Measurements from ENCODE around the gene ST14. TPM values are rescaled to one million over a fixed set of nuclear protein-coding genes. Genes with fewer than 3 reads are reported as not detected.

The ST14 gene
- polyA plus RNA-seq, 3 donors: 23.2 to 32.4 (median 31.1) TPM

DNA sequence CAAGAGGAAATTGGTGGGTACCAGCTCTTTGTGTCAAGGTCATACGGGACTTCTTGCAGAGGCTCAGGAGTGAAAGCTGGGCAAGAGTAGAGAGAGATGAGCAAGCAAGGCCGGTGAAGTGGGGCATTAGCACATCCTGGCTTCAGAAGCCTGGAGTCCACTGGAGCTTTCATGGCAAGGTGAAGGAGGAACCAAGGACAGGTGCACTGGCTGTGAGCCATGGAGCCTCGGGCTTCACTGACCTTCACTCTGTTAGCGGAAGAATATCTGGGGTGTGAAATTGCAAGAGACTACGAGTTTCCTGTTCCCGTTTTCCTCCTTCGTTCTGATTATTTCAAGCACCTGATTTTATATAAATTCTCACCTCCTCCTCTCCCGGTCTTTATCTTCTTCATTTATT is 25.9 kb upstream of the ST14 start:
- DNase-seq (ENCODE audit: low read depth in 3 of 3, low spot score in 2 of 3): no peak

DNA sequence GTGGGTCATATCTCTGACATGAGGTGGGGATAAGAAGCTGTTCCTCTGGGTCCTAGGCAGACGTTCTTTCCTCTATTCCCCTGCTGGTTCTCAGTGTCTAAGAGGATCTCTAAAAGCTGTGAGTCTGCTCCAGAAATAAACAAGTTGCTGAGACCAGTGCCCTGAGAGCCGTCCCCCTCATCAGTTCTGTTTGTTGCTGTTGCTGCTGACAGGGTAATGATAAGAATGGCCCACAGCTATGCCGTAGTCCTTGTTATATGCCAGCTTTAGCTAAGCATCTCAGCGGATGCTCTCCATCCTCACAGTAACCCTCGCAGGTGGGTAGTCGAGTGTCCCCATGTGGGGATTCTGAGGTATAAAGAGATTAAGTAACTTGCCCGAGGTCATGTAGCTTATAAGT is 23.5 kb upstream of the ST14 start:
- DNase-seq (ENCODE audit: low read depth in 3 of 3, low spot score in 2 of 3): no peak

DNA sequence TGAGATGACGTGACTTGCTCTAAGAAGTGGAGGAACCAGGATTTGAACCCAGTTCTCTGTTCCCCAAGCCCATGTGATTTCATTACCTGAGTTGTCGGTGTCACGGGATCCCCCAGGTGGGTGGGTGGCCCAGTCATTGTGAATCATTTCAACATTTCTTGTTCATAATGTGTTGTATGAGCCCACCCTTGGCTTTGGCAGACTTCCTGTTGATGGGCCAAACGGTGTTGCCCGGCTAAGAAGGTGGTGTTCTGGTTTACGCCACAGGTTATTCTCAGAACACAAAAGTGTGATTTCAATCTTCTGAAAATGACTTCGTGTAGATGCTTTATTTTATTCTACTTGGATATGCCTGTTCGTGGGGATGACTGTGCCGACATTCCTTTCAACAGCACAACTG is 21.6 kb upstream of the ST14 start:
- DNase-seq (ENCODE audit: low read depth in 3 of 3, low spot score in 2 of 3): no peak

DNA sequence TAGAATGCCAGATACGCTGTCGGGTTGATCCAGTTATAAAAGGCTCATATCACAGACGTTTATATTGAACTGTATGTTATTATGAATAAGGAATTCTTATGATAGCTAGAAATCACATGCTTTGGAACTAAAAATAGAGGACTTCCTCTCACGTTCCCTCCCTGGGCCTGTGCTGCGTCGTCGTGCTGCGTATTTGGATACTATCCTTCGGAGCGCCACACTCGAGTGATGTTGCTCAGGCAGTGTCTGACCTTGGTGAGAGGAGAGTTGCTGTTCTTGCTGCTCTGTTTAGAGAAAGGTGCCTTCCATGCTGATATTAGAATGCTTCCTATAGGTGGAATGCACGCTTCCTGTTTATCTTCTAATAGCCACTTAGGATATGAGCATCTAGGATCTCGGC is 20.2 kb upstream of the ST14 start:
- no peak for DNase-seq (ENCODE audit: low read depth in 3 of 3, low spot score in 2 of 3)

DNA sequence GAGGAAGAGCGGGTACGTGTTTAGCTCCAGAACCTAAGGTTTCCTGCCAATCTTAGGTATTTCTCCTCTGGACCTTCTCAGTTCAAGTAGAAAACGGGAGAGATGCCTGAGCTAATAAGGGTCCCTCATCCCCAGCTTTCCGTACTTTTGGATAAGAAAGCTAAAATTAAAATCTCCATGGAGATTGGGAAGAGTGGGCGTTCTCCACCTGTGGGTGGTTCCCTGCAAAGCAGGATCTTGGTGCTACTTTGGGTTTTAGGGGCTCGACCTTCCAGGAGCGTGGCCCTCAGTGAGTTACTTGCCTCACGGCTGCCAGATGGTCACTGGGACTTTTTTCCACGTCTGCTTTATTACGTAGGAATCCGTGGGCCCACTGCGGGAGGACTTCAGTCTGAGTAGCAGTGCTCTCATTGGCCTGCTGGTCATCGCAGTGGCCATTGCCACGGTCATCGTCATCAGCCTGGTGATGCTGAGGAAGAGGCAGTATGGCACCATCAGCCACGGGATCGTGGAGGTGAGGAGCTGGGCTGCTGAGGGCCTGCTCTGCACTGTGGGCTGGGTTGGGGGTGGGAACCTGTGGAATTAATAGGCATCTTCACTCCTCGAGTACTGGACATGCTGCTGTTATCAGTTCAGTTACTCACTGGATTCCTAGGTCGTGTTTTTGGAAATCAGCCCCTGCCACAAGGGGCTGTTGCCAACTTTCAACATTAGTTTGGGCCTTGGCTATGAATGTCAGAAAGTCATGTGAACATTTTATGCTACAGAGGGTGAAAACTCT is 17.8 kb upstream of the ST14 start:
- no peak for DNase-seq (ENCODE audit: low read depth in 3 of 3, low spot score in 2 of 3)

DNA sequence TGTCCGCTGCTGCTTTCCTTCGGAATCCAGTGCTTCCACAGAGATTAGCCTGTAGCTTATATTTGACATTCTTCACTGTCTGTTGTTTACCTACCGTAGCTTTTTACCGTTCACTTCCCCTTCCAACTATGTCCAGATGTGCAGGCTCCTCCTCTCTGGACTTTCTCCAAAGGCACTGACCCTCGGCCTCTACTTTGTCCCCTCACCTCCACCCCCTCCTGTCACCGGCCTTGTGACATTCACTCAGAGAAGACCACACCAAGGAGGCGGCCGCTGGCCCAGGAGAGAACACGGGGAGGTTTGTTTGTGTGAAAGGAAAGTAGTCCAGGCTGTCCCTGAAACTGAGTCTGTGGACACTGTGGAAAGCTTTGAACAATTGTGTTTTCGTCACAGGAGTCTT is 15.4 kb upstream of the ST14 start:
- DNase-seq (ENCODE audit: low read depth in 3 of 3, low spot score in 2 of 3): no peak

DNA sequence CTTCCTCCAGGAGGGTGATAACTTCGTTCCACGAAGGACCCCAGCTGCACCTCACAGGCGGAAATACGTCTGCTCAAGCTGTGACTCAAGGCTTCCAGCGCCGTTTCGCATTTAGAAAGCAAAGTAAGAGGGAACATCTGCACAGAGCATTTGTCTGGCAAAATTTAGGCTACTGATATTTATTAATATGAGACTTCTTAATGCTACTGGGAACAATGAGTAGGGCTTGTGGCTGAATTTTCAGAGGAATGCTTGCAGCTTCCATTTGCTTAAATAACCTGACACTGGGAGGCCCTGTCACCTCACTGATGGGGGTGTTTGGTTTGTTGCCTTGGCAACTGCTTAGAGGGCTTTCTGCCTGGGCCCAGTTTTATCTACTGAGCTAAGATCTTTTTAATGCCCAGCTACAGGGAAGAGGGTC is 14.7 kb upstream of the ST14 start:
- no peak for DNase-seq (ENCODE audit: low read depth in 3 of 3, low spot score in 2 of 3)

DNA sequence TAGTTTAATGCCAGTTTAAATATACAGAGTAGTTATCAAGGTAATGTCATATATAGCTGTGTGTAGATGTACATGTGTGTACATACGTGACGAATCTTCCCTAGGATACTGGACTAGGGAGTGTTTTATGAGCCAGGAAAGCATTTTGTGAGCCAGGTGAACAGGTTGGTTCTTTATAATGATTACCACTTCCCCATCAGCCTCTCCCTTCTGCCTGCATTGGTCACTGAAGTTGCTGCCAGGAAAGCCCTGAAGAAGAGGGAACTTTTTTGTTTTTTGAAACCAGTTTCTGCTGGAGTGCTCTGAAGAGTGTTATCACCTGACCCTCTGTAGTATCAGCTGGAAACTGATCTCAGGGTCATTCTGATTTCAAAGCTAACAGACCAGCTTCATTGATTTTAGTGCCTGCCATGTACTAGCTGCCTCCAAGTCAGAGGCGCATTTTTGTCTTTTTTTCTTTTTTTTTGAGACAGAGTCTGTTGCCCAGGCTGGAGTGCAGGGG is 14.2 kb upstream of the ST14 start:
- DNase-seq (ENCODE audit: low read depth in 3 of 3, low spot score in 2 of 3): no peak

DNA sequence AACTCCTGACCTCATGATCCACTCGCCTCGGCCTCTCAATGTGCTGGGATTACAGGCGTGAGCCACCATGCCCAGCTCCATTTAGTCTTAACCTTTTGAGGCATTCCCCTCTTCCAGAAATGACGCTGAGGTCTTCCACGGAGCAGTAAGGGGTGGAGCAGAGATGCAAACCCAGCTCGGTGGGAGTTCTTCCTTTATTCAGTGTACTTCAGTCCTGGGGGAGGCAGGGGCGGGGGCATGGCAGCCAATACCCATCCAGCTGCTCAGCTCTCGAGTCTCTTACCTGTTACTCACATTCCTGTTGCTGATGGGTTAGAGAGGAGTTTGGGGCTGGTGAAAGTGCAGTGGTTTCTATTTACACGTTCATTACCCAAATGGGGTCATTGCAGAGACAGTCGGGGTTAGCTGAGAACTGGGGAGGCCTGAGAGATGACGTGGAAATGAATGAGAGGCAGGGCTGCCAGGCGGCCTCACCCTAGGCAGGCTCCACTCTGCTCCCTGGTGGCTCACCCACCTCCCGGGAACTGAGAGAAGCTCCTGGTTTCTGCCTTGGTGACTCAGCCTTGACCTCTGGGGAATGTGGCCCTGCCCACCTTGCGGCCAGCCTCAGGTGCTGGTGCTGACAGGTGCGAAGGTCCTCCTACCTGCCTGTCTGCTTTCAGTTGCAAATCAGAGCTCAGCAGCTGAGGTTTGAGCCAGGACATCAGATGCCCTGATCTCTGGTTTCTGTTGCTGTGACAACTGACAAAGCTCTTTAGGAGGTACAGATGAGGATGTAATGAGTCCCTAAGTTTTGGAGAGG is 13.4 kb upstream of the ST14 start:
- DNase-seq (ENCODE audit: low read depth in 3 of 3, low spot score in 2 of 3): no peak

DNA sequence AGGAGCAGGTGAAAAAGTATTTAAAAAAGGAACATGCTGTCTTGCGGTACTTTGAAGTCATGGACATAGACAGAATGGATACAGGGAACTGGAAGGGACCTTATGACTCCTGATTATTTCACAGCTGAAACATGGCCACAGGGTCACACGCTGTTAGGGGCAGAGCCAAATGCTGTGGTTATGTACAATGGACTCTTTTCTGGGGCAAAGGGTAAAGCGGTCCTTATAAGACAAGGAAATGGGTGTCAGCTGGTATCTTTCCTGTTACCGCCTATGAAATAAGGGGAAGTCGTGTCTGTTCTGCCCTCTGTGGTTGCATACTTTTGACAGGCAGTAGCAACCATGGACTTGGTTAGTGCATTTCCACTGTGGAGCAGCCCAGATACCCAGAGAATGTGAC is 12.8 kb upstream of the ST14 start:
- no peak for DNase-seq (ENCODE audit: low read depth in 3 of 3, low spot score in 2 of 3)

DNA sequence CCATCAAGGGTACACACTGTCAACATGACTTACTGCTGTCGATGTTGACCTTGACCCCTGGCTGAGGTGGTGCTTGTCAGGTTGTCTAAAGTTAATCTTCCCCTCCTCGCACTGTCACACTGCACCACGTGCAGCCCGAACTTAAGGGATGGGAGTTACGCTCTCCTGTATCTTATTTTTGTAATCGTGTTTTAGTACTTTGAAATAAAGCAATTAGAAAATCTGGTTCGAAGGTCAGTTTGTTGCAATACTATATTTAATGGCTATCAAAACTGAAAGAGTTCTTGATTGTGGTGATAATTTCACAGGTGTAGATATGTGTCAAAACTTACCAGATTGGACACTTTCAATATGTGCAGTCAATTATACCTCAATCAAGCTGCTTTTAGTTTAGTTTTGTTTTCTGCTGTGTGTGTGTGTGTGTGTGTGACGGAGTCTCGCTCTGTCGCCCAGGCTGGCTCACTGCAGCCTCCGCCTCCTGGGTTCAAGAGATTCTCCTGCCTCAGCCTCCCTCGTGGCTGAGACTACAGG is 10.7 kb upstream of the ST14 start:
- no peak for DNase-seq (ENCODE audit: low read depth in 3 of 3, low spot score in 2 of 3)

DNA sequence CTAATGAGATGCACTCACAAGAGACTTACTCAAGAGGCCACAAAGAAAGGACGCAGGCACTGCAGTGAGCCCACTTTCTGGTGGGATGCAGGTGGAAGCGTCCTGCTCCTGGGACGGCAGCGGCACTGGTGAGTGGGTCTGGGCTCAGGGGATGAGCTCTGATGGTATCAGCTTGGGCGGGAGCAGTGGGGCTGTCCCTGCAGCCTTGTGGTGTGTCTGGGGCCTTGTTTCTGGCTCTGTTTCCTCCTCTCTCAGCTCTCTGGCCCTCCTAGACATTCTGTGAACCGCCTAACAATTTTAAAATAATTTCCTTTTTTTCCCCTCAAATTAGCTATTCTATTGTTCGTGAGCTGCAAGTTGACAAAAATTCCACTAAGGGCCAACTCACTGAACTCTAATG is 8.8 kb upstream of the ST14 start:
- DNase-seq (ENCODE audit: low read depth in 3 of 3, low spot score in 2 of 3): no peak

DNA sequence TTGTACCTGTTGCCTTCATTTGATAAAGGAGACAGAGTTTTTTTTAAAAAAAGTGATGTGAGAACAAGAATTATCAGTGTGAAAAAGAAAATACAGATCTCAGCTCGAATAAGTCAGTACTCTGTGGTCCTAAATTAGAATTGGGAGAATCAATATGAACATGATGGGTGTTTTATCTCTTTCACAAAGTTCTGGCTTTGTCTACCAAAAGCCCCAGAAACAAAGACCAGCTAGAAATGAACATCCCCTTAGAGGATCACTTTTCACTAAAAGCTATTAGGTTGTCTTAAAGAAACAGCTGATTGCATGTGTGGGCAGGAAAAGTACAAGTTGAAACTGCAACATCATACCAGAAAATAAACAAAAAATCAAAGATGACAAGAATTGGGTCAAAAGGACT is 8.4 kb upstream of the ST14 start:
- DNase-seq (ENCODE audit: low read depth in 3 of 3, low spot score in 2 of 3): no peak

DNA sequence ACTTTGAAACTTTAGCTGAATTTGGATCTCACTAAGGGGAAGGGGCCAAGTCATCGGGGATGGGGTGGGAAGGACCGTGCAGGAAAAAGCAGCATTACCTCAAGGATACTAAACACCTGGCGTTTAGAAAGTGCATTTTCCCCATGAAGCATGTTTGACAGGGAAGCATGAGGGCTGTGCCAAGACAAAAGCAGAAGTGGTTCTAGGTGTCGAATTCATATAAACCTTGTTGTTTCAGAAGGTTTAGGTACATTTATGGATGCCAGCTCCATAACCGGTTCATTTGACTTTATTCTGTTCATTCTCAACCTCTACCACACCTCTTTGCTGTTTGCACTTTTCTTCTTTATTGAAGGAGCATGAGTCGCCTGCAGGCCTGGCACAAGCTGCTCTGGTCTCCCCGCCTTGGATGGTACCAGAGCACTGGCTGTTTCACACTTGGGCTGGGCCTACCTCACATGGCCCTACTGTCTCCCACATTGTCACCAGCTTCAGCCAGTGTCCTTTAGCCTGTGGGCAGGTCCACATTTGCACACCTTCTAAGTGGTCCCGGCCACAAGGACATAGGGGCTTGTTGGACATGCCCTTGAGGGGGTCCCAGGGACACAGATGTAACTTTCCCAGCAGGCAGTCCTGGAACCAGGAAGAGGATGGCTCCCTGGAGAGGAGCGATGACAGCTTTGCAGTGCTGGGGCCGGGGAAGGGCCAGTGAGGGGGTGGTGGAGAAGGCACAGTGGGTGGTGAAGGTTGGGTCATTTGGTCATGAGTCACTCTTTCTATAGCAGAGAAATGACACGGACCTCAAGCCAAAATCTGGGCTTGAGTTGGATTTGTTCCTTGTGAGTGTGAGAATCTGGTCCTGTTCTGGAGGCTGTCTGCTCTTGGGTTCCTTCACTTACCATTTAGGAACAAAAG is 3.2 kb upstream of the ST14 start:
- no peak for DNase-seq (ENCODE audit: low read depth in 3 of 3, low spot score in 2 of 3)

DNA sequence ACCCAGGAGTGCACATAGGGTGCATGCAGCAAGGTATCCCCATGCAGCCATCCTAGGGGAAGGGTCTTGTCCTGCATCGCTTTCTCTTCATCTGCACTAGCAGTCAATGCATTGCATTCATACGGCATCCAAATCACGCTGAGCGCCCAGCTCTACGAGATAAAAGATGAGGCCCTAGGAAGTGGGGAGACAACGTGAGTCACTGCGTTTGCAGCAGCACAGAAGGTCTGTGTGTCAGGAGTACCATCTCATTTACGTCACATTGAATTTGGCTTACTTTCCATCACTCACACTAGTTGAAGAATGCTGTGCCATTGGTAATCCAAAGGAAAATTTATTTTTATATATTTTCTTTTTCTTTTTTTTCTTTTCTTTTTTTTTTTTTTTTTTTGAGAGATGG is 2.5 kb upstream of the ST14 start:
- no peak for DNase-seq (ENCODE audit: low read depth in 3 of 3, low spot score in 2 of 3)

DNA sequence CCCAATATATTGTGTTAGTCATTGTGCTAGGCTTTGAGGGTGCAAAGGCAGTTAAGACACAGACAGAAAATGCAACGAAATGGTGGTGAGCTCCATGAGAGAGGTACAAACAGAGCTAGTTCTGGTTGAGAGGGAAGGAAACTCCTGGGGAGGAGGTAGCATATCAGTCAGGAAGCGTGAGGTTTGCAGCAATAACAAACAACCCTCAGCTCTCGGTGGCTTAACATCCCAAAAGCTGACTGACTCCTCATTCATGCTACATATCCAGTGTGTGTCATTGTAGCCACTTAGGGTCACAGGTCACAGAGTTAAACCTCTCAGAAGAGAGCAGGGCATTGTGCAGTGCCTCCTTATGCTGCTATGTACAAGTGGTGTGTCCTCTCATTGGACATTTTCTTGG is 1.7 kb upstream of the ST14 start:
- DNase-seq (ENCODE audit: low read depth in 3 of 3, low spot score in 2 of 3): no peak

DNA sequence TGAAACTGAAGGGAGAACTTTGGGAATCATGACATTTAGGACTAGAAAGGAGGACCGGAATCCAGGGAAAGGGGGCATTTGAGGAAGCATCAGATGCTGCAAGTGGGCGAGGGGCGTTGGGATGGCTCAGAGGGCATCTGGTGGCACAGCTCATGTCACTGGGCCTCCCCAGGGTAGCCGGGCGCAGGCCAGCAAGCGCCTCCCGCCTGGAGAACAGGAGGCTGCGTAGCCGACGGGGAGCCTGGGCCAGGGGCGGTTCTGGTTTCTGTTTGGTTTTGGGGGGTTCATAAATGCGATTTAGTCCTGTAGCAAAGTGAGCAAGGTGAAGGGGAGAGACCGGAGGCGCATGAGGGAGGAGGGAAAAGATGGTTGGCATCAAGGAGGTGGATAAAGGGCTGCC is 443 bp upstream of the ST14 start:
- DNase-seq (ENCODE audit: low read depth in 3 of 3, low spot score in 2 of 3): no peak

DNA sequence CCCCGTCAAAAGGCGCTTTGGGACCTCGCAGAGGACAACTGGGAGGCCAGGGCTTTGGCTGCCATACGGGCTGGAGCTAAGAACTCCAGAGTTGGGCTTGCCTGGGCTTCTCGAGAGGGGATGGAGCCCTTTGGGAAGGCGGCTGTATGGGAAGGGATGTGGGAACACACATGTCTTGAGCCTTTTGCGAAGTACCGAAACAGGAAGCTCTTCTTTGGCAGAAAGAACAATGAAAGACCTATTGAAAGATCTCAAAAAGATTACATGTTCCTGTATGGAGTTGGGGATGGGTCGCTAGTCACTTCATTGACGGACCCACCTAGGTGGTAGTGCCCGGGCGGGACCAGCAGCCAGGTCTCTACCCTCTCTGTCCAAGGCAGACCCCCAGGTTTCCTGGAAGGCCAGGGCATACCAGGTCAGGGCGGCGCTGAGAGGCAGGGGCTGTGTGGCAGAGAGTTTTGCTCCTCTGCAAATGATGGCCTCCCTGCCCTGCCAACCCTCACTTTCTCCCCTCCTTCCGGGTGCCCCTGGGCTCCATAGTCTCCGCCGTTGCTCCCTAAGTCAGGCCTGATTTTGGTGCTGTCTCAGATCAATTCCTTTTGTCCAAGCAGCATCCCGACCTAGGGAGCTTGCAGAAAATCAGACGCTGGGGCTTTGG is 1.0 kb downstream of the ST14 start:
- no peak for DNase-seq (ENCODE audit: low read depth in 3 of 3, low spot score in 2 of 3)

DNA sequence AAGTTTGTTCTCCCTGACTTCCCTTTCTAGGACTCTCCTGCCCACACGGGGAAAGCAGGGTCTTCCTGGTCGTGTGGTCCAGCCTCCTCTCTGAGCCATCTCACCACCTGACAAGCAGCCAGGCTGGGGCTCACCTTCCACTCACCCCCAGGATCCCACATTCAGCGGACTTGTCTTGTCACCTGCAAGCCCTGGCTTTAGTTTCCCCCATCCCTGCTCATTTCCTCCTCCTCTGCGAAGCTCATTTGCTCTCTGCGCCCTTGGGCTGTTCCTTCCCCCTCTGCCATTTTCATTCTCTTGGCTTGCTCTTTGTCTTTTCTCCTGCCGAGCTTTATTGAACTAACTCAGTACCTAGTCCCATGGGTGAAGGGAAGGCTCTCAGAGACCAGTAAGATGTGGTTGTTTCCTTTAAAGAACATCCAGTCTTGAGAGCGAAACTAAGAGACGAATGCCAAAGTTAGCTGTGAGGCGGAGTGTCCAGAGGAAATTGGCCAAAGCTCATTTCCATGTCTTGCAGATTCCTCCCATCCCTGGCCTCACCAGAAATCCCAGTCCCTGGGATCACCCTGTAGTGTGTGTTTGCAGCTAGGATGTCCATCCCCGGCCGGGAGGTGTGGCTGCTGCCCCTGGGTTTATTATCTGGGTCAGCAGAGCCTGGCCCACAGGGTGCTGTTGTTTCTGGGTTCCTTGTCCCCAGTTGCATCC is 2.0 kb downstream of the ST14 start:
- DNase-seq (ENCODE audit: low read depth in 3 of 3, low spot score in 2 of 3): no peak

DNA sequence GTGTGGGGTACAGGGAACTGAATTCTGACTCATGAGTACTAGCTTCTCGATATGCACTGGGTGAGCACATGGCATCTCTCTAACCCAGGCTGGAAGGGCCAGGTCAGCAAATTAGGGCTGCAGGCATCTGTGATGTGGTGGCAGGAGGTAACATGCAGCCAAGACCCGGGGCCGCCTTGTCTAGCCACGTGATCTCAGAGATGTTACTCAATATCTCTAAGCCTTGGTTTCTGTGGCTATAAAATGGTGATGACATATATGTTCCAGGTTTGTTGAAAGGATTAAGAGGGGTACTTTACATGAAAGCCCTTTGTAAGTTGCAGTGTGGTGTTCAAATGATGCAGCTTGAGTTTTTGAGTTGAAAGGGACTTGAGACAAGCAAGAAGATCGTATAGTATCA is 3.2 kb downstream of the ST14 start:
- DNase-seq (ENCODE audit: low read depth in 3 of 3, low spot score in 2 of 3): no peak
